Measurements from ENCODE around the gene GAPDHS.

DNA sequence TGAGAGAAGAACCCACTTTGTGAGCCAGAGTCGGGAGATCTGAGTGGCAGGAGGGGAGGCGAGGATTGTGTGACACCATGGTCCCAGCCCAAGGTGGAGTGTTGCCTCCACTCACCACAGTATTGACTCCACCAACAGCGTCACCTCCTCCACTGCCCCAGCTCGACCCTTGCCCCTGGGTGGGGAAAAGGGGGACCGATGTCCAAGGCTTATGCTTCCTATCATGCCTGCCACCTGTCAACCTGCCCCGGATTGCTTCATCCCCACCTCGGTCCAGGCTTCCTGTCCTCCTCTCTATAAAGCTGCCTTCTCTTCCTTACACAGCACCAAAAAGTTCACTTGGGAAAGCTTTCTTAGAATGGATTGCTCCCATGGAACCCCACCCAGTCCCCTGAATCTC is 27.2 kb upstream of the GAPDHS start:
- TF ChIP-seq EZH2 (IDR thresholded peaks at IDR 0.05; ENCODE audit: insufficient read depth, poor library complexity, severe bottlenecking) (no peak), EZH2phosphoT487 (IDR thresholded peaks at IDR 0.05; ENCODE audit: insufficient read depth, low read depth) (no peak)

All from GM23248 (cell line).